HepG2 (cell line): Measurements from ENCODE around the gene TMEM198. TPM values are rescaled to one million over a fixed set of nuclear protein-coding genes. Genes with fewer than 3 reads are reported as not detected.

Experiments used
- CEBPG ChIP-seq: IDR thresholded peaks from 2 replicates; pipeline ENCODE4 v1.6.1; 2016
- FLYWCH1 ChIP-seq: sonication (generic); formaldehyde crosslinking; IDR thresholded peaks from 2 replicates; pipeline ENCODE4 v1.8.1; 2023; ENCODE audit warnings: mild to moderate bottlenecking, missing genetic modification reagents
- FOXO1 ChIP-seq: sonication (generic); formaldehyde crosslinking; IDR thresholded peaks from 2 replicates; pipeline ENCODE4 v1.4.0; 2020; ENCODE audit warnings: missing genetic modification reagents
- HDAC1 ChIP-seq: sonication (generic); formaldehyde crosslinking; IDR thresholded peaks from 2 replicates; pipeline ENCODE4 v1.5.1; 2020; ENCODE audit warnings: mild to moderate bottlenecking, missing genetic modification reagents
- HNRNPLL ChIP-seq: fragments of 200-400 bp; formaldehyde crosslinking; IDR thresholded peaks from 2 replicates; pipeline ENCODE4 v1.6.1; 2017; ENCODE audit warnings: mild to moderate bottlenecking, low read depth, low read length; ENCODE audit not compliant: poor library complexity, severe bottlenecking
- KLF15 ChIP-seq: sonication (generic); formaldehyde crosslinking; IDR thresholded peaks from 2 replicates; pipeline ENCODE4 v1.8.1; 2023; ENCODE audit warnings: borderline replicate concordance, mild to moderate bottlenecking, inconsistent platforms, missing genetic modification reagents, mixed read lengths
- MBD4 ChIP-seq: IDR thresholded peaks from 2 replicates; pipeline ENCODE4 v1.6.1; 2012; ENCODE audit warnings: low read length, inconsistent platforms, borderline replicate concordance
- MEIS2 ChIP-seq: sonication (generic); formaldehyde crosslinking; IDR thresholded peaks from 2 replicates; pipeline ENCODE4 v1.9.0; 2021; ENCODE audit warnings: mild to moderate bottlenecking, missing genetic modification reagents
- NFATC3 ChIP-seq: sonication (generic); formaldehyde crosslinking; IDR thresholded peaks from 2 replicates; pipeline ENCODE4 v1.5.1; 2020; ENCODE audit warnings: mild to moderate bottlenecking, missing genetic modification reagents
- PHF21A ChIP-seq: sonication (generic); formaldehyde crosslinking; IDR thresholded peaks from 2 replicates; pipeline ENCODE4 v1.5.0; 2020; ENCODE audit warnings: mild to moderate bottlenecking, missing genetic modification reagents
- POLR2AphosphoS2 ChIP-seq: IDR thresholded peaks from 2 replicates; pipeline ENCODE4 v1.6.1; 2011; ENCODE audit warnings: low read depth, low read length, improper control_type of control experiment
- RBM39 ChIP-seq: fragments of 200-400 bp; formaldehyde crosslinking; IDR thresholded peaks from one replicate; pipeline ENCODE4 v1.6.1; 2018; ENCODE audit warnings: antibody characterized with exemption, mild to moderate bottlenecking, low read depth, low read length; ENCODE audit not compliant: poor library complexity, severe bottlenecking
- SMARCC2 ChIP-seq: fragments of 450-650 bp; IDR thresholded peaks from 2 replicates; pipeline ENCODE4 v1.6.1; 2017; ENCODE audit warnings: antibody characterized with exemption, mild to moderate bottlenecking
- SMYD3 ChIP-seq: sonication (generic); formaldehyde crosslinking; IDR thresholded peaks from 2 replicates; pipeline ENCODE4 v1.8.1; 2023; ENCODE audit warnings: mild to moderate bottlenecking, missing genetic modification reagents
- SOX5 ChIP-seq: IDR thresholded peaks from 2 replicates; pipeline ENCODE4 v1.6.1; 2016; ENCODE audit warnings: borderline replicate concordance
- SRF ChIP-seq: IDR thresholded peaks from 2 replicates; pipeline ENCODE4 v1.6.1; 2011; ENCODE audit warnings: mild to moderate bottlenecking, low read depth, low read length, moderate library complexity
- SSRP1 ChIP-seq: IDR thresholded peaks from 2 replicates; pipeline ENCODE4 v1.6.1; 2016; ENCODE audit warnings: control low read depth
- TAF1 ChIP-seq: sonication (generic); formaldehyde crosslinking; IDR thresholded peaks from 2 replicates; pipeline ENCODE4 v1.4.0; 2020; ENCODE audit warnings: missing genetic modification reagents
- TARDBP ChIP-seq: sonication (generic); formaldehyde crosslinking; IDR thresholded peaks from 2 replicates; pipeline ENCODE4 v1.8.0; 2022; ENCODE audit warnings: mild to moderate bottlenecking, missing genetic modification reagents
- ZBTB42 ChIP-seq: sonication (generic); formaldehyde crosslinking; IDR thresholded peaks from 2 replicates; pipeline ENCODE4 v1.5.0; 2020; ENCODE audit warnings: mild to moderate bottlenecking, missing genetic modification reagents
- ZC3H4 ChIP-seq: sonication (generic); formaldehyde crosslinking; IDR thresholded peaks from 2 replicates; pipeline ENCODE4 v1.4.0; 2020; ENCODE audit warnings: missing genetic modification reagents, borderline replicate concordance
- ZNF101 ChIP-seq: sonication (generic); formaldehyde crosslinking; IDR thresholded peaks from 2 replicates; pipeline ENCODE4 v1.4.0; 2020; ENCODE audit warnings: mild to moderate bottlenecking, low read depth, missing genetic modification reagents, borderline replicate concordance
- ZNF124 ChIP-seq: sonication (generic); formaldehyde crosslinking; IDR thresholded peaks from 2 replicates; pipeline ENCODE4 v1.4.0; 2020; ENCODE audit warnings: missing genetic modification reagents
- ZNF253 ChIP-seq: sonication (generic); formaldehyde crosslinking; IDR thresholded peaks from 2 replicates; pipeline ENCODE4 v1.8.0; 2022; ENCODE audit warnings: mild to moderate bottlenecking, missing genetic modification reagents, borderline replicate concordance
- ZNF546 ChIP-seq: sonication (generic); formaldehyde crosslinking; conservative IDR thresholded peaks from 2 replicates; pipeline ENCODE4 v1.8.1; 2023; ENCODE audit warnings: mild to moderate bottlenecking, missing genetic modification reagents
- ZNF567 ChIP-seq: sonication (generic); formaldehyde crosslinking; IDR thresholded peaks from 2 replicates; pipeline ENCODE4 v1.8.1; 2023; ENCODE audit warnings: mild to moderate bottlenecking, missing genetic modification reagents, borderline replicate concordance
- ZNF772 ChIP-seq: sonication (generic); formaldehyde crosslinking; IDR thresholded peaks from 2 replicates; pipeline ENCODE4 v1.5.0; 2020; ENCODE audit warnings: mild to moderate bottlenecking, missing genetic modification reagents
- ZSCAN31 ChIP-seq: sonication (generic); formaldehyde crosslinking; IDR thresholded peaks from 2 replicates; pipeline ENCODE4 v1.5.0; 2020; ENCODE audit warnings: low read depth, mild to moderate bottlenecking, missing genetic modification reagents
- polyA plus RNA-seq, 8 experiments: library from polyadenylated mRNA; depleted of rRNA in 3 of 8; stranded (reverse) in 7 of 8; unstranded in 1 of 8; fragments of >200 nt; fragmentation: Illumina TruSeq in 4 of 8; extraction: Trizol in 4 of 8; gene quantifications; 2 replicates each; pipeline versions ENCODE4 v1.2.1 to v1.2.3, GENCODE V29; 2011 to 2016; ENCODE audit warnings: low read depth in 4 of 8, missing spikeins in 1 of 8, mixed read lengths in 1 of 8; ENCODE audit not compliant: insufficient read depth in 1 of 8
- total RNA-seq, 5 experiments: library from RNA; depleted of rRNA; stranded (reverse); fragments of >200 nt; fragmentation: Illumina TruSeq; extraction: Trizol; gene quantifications; 2 replicates each; pipeline ENCODE4 v1.2.3, GENCODE V29; 2016; ENCODE audit warnings: low read depth in 1 of 5
- TF ChIP-seq, protein P1 (sequence below): sonication (generic); formaldehyde crosslinking; IDR thresholded peaks from 2 replicates; pipeline ENCODE4 v1.5.0; 2020; ENCODE audit warnings: mild to moderate bottlenecking, low read depth, missing genetic modification reagents, borderline replicate concordance

The TMEM198 gene
- total and polyA plus RNA-seq, 2 of the 13 experiments (the other 11 are each of a cell fraction or from before 2014, with no cell fraction given) = 17.3 to 23.5 TPM

DNA sequence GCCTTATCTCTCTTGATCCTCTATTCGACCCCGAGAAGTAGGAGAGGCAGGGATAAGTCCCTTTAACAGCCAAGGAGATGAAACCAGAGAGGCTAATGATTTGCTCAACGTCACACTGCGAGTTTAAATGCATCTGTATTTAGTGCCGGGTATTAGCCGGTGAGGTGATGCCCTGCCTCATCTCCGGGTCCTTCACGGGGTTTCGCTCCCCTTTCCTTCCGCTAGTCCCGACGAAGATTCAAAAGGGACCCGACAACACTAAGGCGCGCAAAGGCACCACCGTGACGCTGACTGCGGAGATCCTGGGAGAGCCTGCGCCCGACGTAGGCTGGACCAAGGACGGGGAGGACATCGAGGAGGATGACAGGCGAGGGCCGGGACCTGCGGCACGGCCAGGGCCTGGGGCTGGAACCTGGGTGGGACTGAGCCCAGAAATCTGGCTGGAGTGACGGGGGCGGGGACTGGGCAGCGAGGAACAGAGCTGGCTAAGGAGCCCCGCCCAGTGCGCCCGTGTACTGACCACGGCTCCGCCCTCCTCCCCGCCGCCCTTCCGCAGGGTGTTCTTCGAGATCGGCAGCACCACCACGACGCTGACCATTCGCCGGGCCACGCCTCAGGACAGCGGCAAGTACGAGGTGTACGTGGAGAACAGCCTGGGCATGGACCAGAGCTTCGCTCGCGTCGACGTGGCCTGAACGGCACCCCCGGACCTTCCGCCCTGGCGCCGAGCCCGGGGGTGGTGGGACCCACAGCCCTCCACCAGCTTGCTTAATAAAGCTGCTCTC, 46.1 kb upstream of the TMEM198 start (continued):
- TF ChIP-seq PHF21A (CRISPR knock-in tag) = no peak
- no peak for TF ChIP-seq ZNF101 (CRISPR knock-in tag)
- no peak; the same call in 1 of the 2 replicates for TF ChIP-seq KLF15 (CRISPR knock-in tag)
- TF ChIP-seq TARDBP (CRISPR knock-in tag) = no peak; the same call in 1 of the 2 replicates
- TF ChIP-seq FOXO1 (CRISPR knock-in tag) = peak; percentile 37; the same call in 1 of the 2 replicates
- TF ChIP-seq POLR2AphosphoS2 = no peak
- no peak for TF ChIP-seq SRF
- TF ChIP-seq HNRNPLL = peak; percentile 97
- TF ChIP-seq ZNF772 = peak; percentile 44
- TF ChIP-seq TAF1 (CRISPR knock-in tag) = peak; percentile 59; the same call in 1 of the 2 replicates
- TF ChIP-seq, protein P1, sequence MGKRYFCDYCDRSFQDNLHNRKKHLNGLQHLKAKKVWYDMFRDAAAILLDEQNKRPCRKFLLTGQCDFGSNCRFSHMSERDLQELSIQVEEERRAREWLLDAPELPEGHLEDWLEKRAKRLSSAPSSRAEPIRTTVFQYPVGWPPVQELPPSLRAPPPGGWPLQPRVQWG (CRISPR knock-in tag) = no peak
- no peak for TF ChIP-seq MBD4
- no peak for TF ChIP-seq ZNF546
- TF ChIP-seq ZC3H4 (CRISPR knock-in tag) = no peak
- TF ChIP-seq MEIS2 (CRISPR knock-in tag) = peak; percentile 45; the same call in 1 of the 2 replicates
- TF ChIP-seq RBM39 = no peak
- TF ChIP-seq ZNF567 = peak; percentile 54; the same call in 1 of the 2 replicates
- no peak for TF ChIP-seq CEBPG (CRISPR knock-in tag)
- TF ChIP-seq SMYD3 = no peak
- no peak for TF ChIP-seq ZBTB42
- no peak for TF ChIP-seq SSRP1 (CRISPR knock-in tag)
- 0 out of 2 replicates have a peak, but pooled peaks have one; percentile 84 for TF ChIP-seq ZSCAN31 (CRISPR knock-in tag)
- TF ChIP-seq HDAC1 = peak; percentile 34; the same call in 1 of the 2 replicates
- no peak for TF ChIP-seq SOX5 (CRISPR knock-in tag)
- no peak for TF ChIP-seq NFATC3 (CRISPR knock-in tag)
- 0 out of 2 replicates have a peak, but pooled peaks have one; percentile 7 for TF ChIP-seq ZNF124 (CRISPR knock-in tag)
- no peak for TF ChIP-seq SMARCC2
- TF ChIP-seq FLYWCH1 (CRISPR knock-in tag) = no peak
- TF ChIP-seq ZNF253 (CRISPR knock-in tag) = no peak
